ENCODE data around the gene ENAH.

The ENAH gene

GRCh38 chr1:225572422-225572821 lies 80.5 kb downstream of the ENAH start:
- no peaks in the 10 kb centered on the region for H3K4me1 ChIP-seq (ENCODE audit: insufficient read depth, insufficient read length)
- DNase-seq (ENCODE audit: low read depth, low spot score) = no peak
- no peak overlapping the region for H3K9ac ChIP-seq (ENCODE audit: insufficient read length, low read depth)

DNA sequence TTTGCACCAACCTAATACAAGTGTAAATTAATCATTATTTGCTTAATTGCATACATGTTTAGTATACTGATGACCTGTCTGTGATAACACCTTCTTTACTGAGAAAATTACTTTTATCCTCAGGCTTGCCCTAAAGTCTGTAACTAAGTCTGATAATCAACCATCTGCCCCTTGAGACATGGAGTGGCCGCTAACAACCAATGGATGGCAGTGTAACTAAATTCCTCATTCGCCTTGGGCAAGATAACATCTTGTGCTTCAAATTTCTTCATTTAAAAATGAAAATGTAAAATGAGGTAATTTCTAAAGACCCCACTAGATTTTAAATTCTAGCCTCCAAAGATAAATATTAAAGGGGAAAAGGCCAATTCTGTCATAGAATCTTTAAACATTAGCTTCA lies 85.1 kb downstream of the ENAH start:
- no peak overlapping the region for H3K4me3 ChIP-seq (ENCODE audit: insufficient read length, low read depth)
- H3K4me1 ChIP-seq (ENCODE audit: insufficient read depth, insufficient read length) = peaks cover 3% of the 10 kb centered on the region
- DNase-seq (ENCODE audit: low read depth, low spot score) = no peak
- no peak for TF ChIP-seq ZNF274 (IDR thresholded peaks at IDR 0.05; ENCODE audit: low read depth, low read length)
- no peak for TF ChIP-seq YY1 (IDR thresholded peaks at IDR 0.05; ENCODE audit: insufficient read depth, insufficient read length)
- TF ChIP-seq SUZ12 (IDR thresholded peaks at IDR 0.05; ENCODE audit: extremely low read depth, insufficient read depth, insufficient read length) = no peak
- H3K9ac ChIP-seq (ENCODE audit: insufficient read length, low read depth) = no peak overlapping the region
- no peaks in the 10 kb centered on the region for H3K27me3 ChIP-seq (ENCODE audit: insufficient read depth, insufficient read length)
- H3K36me3 ChIP-seq (ENCODE audit: insufficient read depth, insufficient read length, low read length) = peaks cover 31% of the 10 kb centered on the region
- H3K9me3 ChIP-seq (ENCODE audit: insufficient read depth, low read length) = no peaks in the 10 kb centered on the region

More at GRCh38 chr1:225572422-225572821, 80.5 kb downstream of the ENAH start:
- no peak overlapping the region for H3K4me3 ChIP-seq (ENCODE audit: insufficient read length, low read depth)
- no peak for TF ChIP-seq ZNF274 (IDR thresholded peaks at IDR 0.05; ENCODE audit: low read depth, low read length)
- no peak for TF ChIP-seq SUZ12 (IDR thresholded peaks at IDR 0.05; ENCODE audit: extremely low read depth, insufficient read depth, insufficient read length)
- TF ChIP-seq YY1 (IDR thresholded peaks at IDR 0.05; ENCODE audit: insufficient read depth, insufficient read length) = no peak
- no peaks in the 10 kb centered on the region for H3K27me3 ChIP-seq (ENCODE audit: insufficient read depth, insufficient read length)
- no peaks in the 10 kb centered on the region for H3K9me3 ChIP-seq (ENCODE audit: insufficient read depth, low read length)
- peaks cover 9% of the 10 kb centered on the region for H3K36me3 ChIP-seq (ENCODE audit: insufficient read depth, insufficient read length, low read length)

GRCh38 chr1:225565847-225566246 lies 87.1 kb downstream of the ENAH start:
- Histone ChIP-seq H3K9ac (ENCODE audit: insufficient read length, low read depth) (no peak overlapping the region), H3K9me3 (ENCODE audit: insufficient read depth, low read length) (no peaks in the 10 kb centered on the region), H3K36me3 (ENCODE audit: insufficient read depth, insufficient read length, low read length) (peaks cover 41% of the 10 kb centered on the region), H3K4me3 (ENCODE audit: insufficient read length, low read depth) (no peak overlapping the region), H3K27me3 (ENCODE audit: insufficient read depth, insufficient read length) (no peaks in the 10 kb centered on the region), H3K4me1 (ENCODE audit: insufficient read depth, insufficient read length) (peaks cover 3% of the 10 kb centered on the region)
- TF ChIP-seq YY1 (IDR thresholded peaks at IDR 0.05; ENCODE audit: insufficient read depth, insufficient read length) (no peak), SUZ12 (IDR thresholded peaks at IDR 0.05; ENCODE audit: extremely low read depth, insufficient read depth, insufficient read length) (no peak), ZNF274 (IDR thresholded peaks at IDR 0.05; ENCODE audit: low read depth, low read length) (no peak)
- no peak for DNase-seq (ENCODE audit: low read depth, low spot score)

- peaks cover 54% of the 10 kb centered on the region for H3K36me3 ChIP-seq (ENCODE audit: insufficient read depth, insufficient read length, low read length)
- no peak overlapping the region for H3K4me3 ChIP-seq (ENCODE audit: insufficient read length, low read depth)
- no peak for TF ChIP-seq SUZ12 (IDR thresholded peaks at IDR 0.05; ENCODE audit: extremely low read depth, insufficient read depth, insufficient read length)
- TF ChIP-seq ZNF274 (IDR thresholded peaks at IDR 0.05; ENCODE audit: low read depth, low read length) = no peak
- TF ChIP-seq YY1 (IDR thresholded peaks at IDR 0.05; ENCODE audit: insufficient read depth, insufficient read length) = no peak
- no peak overlapping the region for H3K9ac ChIP-seq (ENCODE audit: insufficient read length, low read depth)
- H3K4me1 ChIP-seq (ENCODE audit: insufficient read depth, insufficient read length) = peaks cover 3% of the 10 kb centered on the region
- peaks cover 19% of the 10 kb centered on the region for H3K9me3 ChIP-seq (ENCODE audit: insufficient read depth, low read length)
- no peak for DNase-seq (ENCODE audit: low read depth, low spot score)
- no peaks in the 10 kb centered on the region for H3K27me3 ChIP-seq (ENCODE audit: insufficient read depth, insufficient read length)
Measured at GRCh38 chr1:225561675-225562074, 91.2 kb downstream of the ENAH start.

DNA sequence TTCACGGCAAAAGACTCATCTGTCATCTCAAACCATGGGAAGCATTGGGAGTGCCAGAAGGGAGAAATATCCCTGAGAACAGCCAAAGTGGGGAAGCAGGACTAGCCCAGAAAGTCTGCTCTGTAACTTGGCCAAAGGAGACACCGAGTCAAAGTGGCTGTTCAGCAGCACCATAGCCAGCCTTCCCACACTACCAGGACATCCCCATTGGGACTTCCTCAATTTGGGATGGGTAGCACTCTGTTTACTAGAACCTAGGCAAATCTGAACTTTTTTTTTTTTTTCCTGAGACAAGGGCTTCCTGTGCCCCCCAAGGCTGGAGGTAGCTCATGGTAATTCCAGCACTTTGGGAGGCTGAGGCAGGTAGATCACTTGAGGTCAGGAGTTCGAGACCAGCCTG lies 93.0 kb downstream of the ENAH start:
- H3K27me3 ChIP-seq (ENCODE audit: insufficient read depth, insufficient read length) = no peaks in the 10 kb centered on the region
- H3K4me3 ChIP-seq (ENCODE audit: insufficient read length, low read depth) = no peak overlapping the region
- no peak for DNase-seq (ENCODE audit: low read depth, low spot score)
- no peak overlapping the region for H3K9ac ChIP-seq (ENCODE audit: insufficient read length, low read depth)
- peaks cover 55% of the 10 kb centered on the region for H3K36me3 ChIP-seq (ENCODE audit: insufficient read depth, insufficient read length, low read length)
- peaks cover 26% of the 10 kb centered on the region for H3K9me3 ChIP-seq (ENCODE audit: insufficient read depth, low read length)
- no peak for TF ChIP-seq YY1 (IDR thresholded peaks at IDR 0.05; ENCODE audit: insufficient read depth, insufficient read length)
- no peak for TF ChIP-seq ZNF274 (IDR thresholded peaks at IDR 0.05; ENCODE audit: low read depth, low read length)
- no peak for TF ChIP-seq SUZ12 (IDR thresholded peaks at IDR 0.05; ENCODE audit: extremely low read depth, insufficient read depth, insufficient read length)
- H3K4me1 ChIP-seq (ENCODE audit: insufficient read depth, insufficient read length) = no peaks in the 10 kb centered on the region

- peaks cover 58% of the 10 kb centered on the region for H3K36me3 ChIP-seq (ENCODE audit: insufficient read depth, insufficient read length, low read length)
- TF ChIP-seq SUZ12 (IDR thresholded peaks at IDR 0.05; ENCODE audit: extremely low read depth, insufficient read depth, insufficient read length) (no peak), YY1 (IDR thresholded peaks at IDR 0.05; ENCODE audit: insufficient read depth, insufficient read length) (no peak), ZNF274 (IDR thresholded peaks at IDR 0.05; ENCODE audit: low read depth, low read length) (no peak)
- no peak overlapping the region for H3K9ac ChIP-seq (ENCODE audit: insufficient read length, low read depth)
- no peak for DNase-seq (ENCODE audit: low read depth, low spot score)
- H3K9me3 ChIP-seq (ENCODE audit: insufficient read depth, low read length) = peaks cover 26% of the 10 kb centered on the region
- H3K27me3 ChIP-seq (ENCODE audit: insufficient read depth, insufficient read length) = no peaks in the 10 kb centered on the region
- no peak overlapping the region for H3K4me3 ChIP-seq (ENCODE audit: insufficient read length, low read depth)
- H3K4me1 ChIP-seq (ENCODE audit: insufficient read depth, insufficient read length) = no peaks in the 10 kb centered on the region
Measured at GRCh38 chr1:225559326-225559725, 93.6 kb downstream of the ENAH start.

DNA sequence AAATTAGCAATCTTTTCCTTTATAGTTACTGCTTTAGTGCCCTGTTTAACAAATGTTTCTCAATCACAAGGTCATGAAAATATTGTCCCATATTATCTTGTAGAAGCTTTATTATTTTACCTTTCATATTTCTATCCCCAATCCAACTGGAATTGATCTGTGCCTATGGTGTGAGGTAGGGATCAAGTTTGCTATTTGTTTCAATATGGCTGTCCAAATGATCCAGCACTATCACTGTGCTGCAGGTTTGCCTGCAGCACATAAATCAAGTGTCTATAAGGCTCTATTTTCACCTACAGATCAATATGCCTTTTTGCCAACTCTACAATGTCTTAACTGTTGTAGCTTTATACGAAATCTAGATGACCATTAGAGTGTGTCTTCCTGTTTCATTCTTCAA lies 96.2 kb downstream of the ENAH start:
- H3K9ac ChIP-seq (ENCODE audit: insufficient read length, low read depth) = no peak overlapping the region
- no peak overlapping the region for H3K4me3 ChIP-seq (ENCODE audit: insufficient read length, low read depth)
- H3K9me3 ChIP-seq (ENCODE audit: insufficient read depth, low read length) = peaks cover 26% of the 10 kb centered on the region
- H3K27me3 ChIP-seq (ENCODE audit: insufficient read depth, insufficient read length) = no peaks in the 10 kb centered on the region
- H3K36me3 ChIP-seq (ENCODE audit: insufficient read depth, insufficient read length, low read length) = peaks cover 60% of the 10 kb centered on the region
- TF ChIP-seq ZNF274 (IDR thresholded peaks at IDR 0.05; ENCODE audit: low read depth, low read length) (no peak), SUZ12 (IDR thresholded peaks at IDR 0.05; ENCODE audit: extremely low read depth, insufficient read depth, insufficient read length) (no peak), YY1 (IDR thresholded peaks at IDR 0.05; ENCODE audit: insufficient read depth, insufficient read length) (no peak)
- no peak for DNase-seq (ENCODE audit: low read depth, low spot score)
- no peaks in the 10 kb centered on the region for H3K4me1 ChIP-seq (ENCODE audit: insufficient read depth, insufficient read length)
